Endothelial cell of umbilical vein (primary cell): ENCODE data around the gene FRYL. TPM values are rescaled to one million over a fixed set of nuclear protein-coding genes. Genes with fewer than 3 reads are reported as not detected.

Experiments used
- BruUV-seq: library from RNA; stranded (reverse); fragments of 400-500 nt; replicated peaks from 2 replicates; lab custom pipeline; 2021; lab: Mats Ljungman, UMichigan
- CTCF ChIA-PET: fragments of 300-600, 350-600 bp; sonication (Branson Sonifier 250); formaldehyde crosslinking; loops from one replicate; lab custom pipeline; 2021; ENCODE audit warnings: antibody characterized with exemption, inconsistent platforms; lab: Charles Lee
- POLR2A ChIA-PET: fragments of 300-600, 350-600 bp; sonication (Branson Sonifier 250); formaldehyde crosslinking; loops from one replicate; lab custom pipeline; 2021; ENCODE audit warnings: antibody characterized with exemption, inconsistent platforms; lab: Charles Lee
- DNase-seq: peaks from one replicate; pipeline ENCODE4 v3.0.0-alpha.2; 2011; ENCODE audit warnings: low read depth, low spot score
- FAIRE-seq: peaks from 2 replicates; lab custom pipeline; 2011; peaks lifted over from hg19 to GRCh38; lab: Jason Lieb, UNC
- H2AFZ ChIP-seq: 2 replicates; pipeline ENCODE4 v1.6.0; 2012; ENCODE audit warnings: low read depth, low read length, control low read depth, inconsistent platforms
- H3K27ac ChIP-seq: 2 replicates; pipeline ENCODE4 v1.5.1; 2011; ENCODE audit warnings: low read depth, mild to moderate bottlenecking, control low read depth, low read length, moderate library complexity; ENCODE audit not compliant: insufficient read depth
- H3K27me3 ChIP-seq, 2 experiments: 2 replicates each; pipeline versions ENCODE4 v1.6.0 to v1.6.1; 2011; ENCODE audit warnings: low read length in 2 of 2, mixed read lengths in 1 of 2; ENCODE audit not compliant: control insufficient read depth in 2 of 2, insufficient read depth in 2 of 2
- H3K36me3 ChIP-seq, 2 experiments: 2 replicates in 1 of 2; 3 replicates in 1 of 2; pipeline ENCODE4 v1.5.1; 2011; ENCODE audit warnings: low read length in 2 of 2, mild to moderate bottlenecking in 1 of 2, moderate library complexity in 1 of 2; ENCODE audit not compliant: control insufficient read depth in 2 of 2, insufficient read depth in 2 of 2; ENCODE audit errors: extremely low read depth in 1 of 2
- H3K4me1 ChIP-seq: 3 replicates; pipeline ENCODE4 v1.5.1; 2011; ENCODE audit warnings: mild to moderate bottlenecking, low read length; ENCODE audit not compliant: control insufficient read depth, insufficient read depth; ENCODE audit errors: extremely low read depth
- H3K4me2 ChIP-seq: 2 replicates; pipeline ENCODE4 v1.6.1; 2011; ENCODE audit warnings: low read length, control low read depth, mixed read lengths; ENCODE audit not compliant: insufficient read depth
- H3K4me3 ChIP-seq, 3 experiments: fragments of 200-600 bp in 1 of 3; sonication (generic), shearing (Covaris generic) in 1 of 3; replicated peaks in 1 of 3; 2 replicates each; pipeline ENCODE4 v1.5.1; 2011 to 2016; ENCODE audit warnings: control low read depth in 3 of 3, low read length in 3 of 3, mild to moderate bottlenecking in 2 of 3, inconsistent platforms in 1 of 3, low read depth in 1 of 3, moderate library complexity in 1 of 3; ENCODE audit not compliant: insufficient read depth in 1 of 3
- H3K79me2 ChIP-seq: 2 replicates; pipeline ENCODE4 v1.6.0; 2012; ENCODE audit warnings: low read length, inconsistent platforms; ENCODE audit not compliant: control insufficient read depth, insufficient read depth
- H3K9ac ChIP-seq: replicated peaks from 2 replicates; pipeline ENCODE3; 2011; ENCODE audit warnings: low read length, control low read depth; ENCODE audit not compliant: insufficient read depth; ENCODE audit errors: extremely low read depth
- H3K9me1 ChIP-seq: replicated peaks from 3 replicates; pipeline ENCODE4 v1.6.0; 2011; ENCODE audit warnings: mild to moderate bottlenecking, low read length; ENCODE audit not compliant: control insufficient read depth, insufficient read depth; ENCODE audit errors: extremely low read depth
- H3K9me3 ChIP-seq: replicated peaks from 2 replicates; pipeline ENCODE4 v1.5.1; 2012; ENCODE audit warnings: low read length, inconsistent platforms; ENCODE audit not compliant: control insufficient read depth, insufficient read depth
- H4K20me1 ChIP-seq: replicated peaks from 2 replicates; pipeline ENCODE3; 2011; ENCODE audit warnings: mild to moderate bottlenecking, low read length; ENCODE audit not compliant: control insufficient read depth, insufficient read depth; ENCODE audit errors: extremely low read depth
- CTCF ChIP-seq, 2 donors: IDR thresholded peaks; 1 replicate in 1 of 2; 2 replicates in 1 of 2; pipeline ENCODE4 v1.5.1; 2011; ENCODE audit warnings: low read length in 2 of 2, mild to moderate bottlenecking in 2 of 2, moderate library complexity in 2 of 2, control low read depth in 1 of 2, inconsistent platforms in 1 of 2, low read depth in 1 of 2; ENCODE audit not compliant: insufficient read depth in 1 of 2; ENCODE audit errors: extremely low read depth in 1 of 2
- EZH2 ChIP-seq: IDR thresholded peaks from 2 replicates; pipeline ENCODE4 v1.6.1; 2012; ENCODE audit warnings: borderline replicate concordance, low read depth, mild to moderate bottlenecking, moderate library complexity, low read length, inconsistent platforms; ENCODE audit not compliant: severe bottlenecking
- FOS ChIP-seq: IDR thresholded peaks from 2 replicates; pipeline ENCODE4 v1.6.1; 2011; ENCODE audit warnings: mild to moderate bottlenecking, low read length, moderate library complexity, borderline replicate concordance; ENCODE audit not compliant: insufficient read depth
- GATA2 ChIP-seq: IDR thresholded peaks from 2 replicates; pipeline ENCODE4 v1.7.0; 2011; ENCODE audit warnings: low read depth, mild to moderate bottlenecking, moderate library complexity, mixed read lengths, low read length; ENCODE audit not compliant: insufficient read length, insufficient read depth
- JUN ChIP-seq: IDR thresholded peaks from 2 replicates; pipeline ENCODE4 v1.6.1; 2011; ENCODE audit warnings: borderline replicate concordance, low read depth; ENCODE audit not compliant: insufficient read length, insufficient read depth
- MAX ChIP-seq: IDR thresholded peaks from 2 replicates; pipeline ENCODE4 v1.6.1; 2011; ENCODE audit not compliant: insufficient read depth, insufficient read length
- MYC ChIP-seq: IDR thresholded peaks from one replicate; pipeline ENCODE4 v1.6.1; 2011; ENCODE audit warnings: mild to moderate bottlenecking, low read depth, low read length
- POLR2A ChIP-seq: IDR thresholded peaks from 2 replicates; pipeline ENCODE4 v1.6.1; 2012; ENCODE audit warnings: low read depth, mild to moderate bottlenecking, control low read depth, low read length
- POLR2AphosphoS5 ChIP-seq: IDR thresholded peaks from 2 replicates; pipeline ENCODE4 v1.6.1; 2012; ENCODE audit warnings: low read depth, mild to moderate bottlenecking, control low read depth, low read length, moderate library complexity; ENCODE audit not compliant: insufficient read depth
- dilution Hi-C: fragments of 300-500 bp; cut with MboI; formaldehyde crosslinking; loops from one replicate; pipeline ENCODE4 v1.15.0; 2019; ENCODE audit warnings: low sequenced_read_pairs; ENCODE audit not compliant: extremely low pct_ligation_motif_present
- intact Hi-C: fragments of 100-400 bp; cut with micrococcal nuclease; formaldehyde crosslinking; loops from one replicate; pipeline ENCODE4 v1.10.0; 2022
- polyA plus RNA-seq, 4 experiments: library from polyadenylated mRNA; depleted of rRNA in 3 of 4; stranded (reverse) in 3 of 4; unstranded in 1 of 4; fragments of >200 nt; gene quantifications; 2 replicates each; pipeline versions ENCODE4 v1.2.1 to v1.2.3, GENCODE V29; 2011 to 2012; ENCODE audit warnings: missing spikeins in 1 of 4
- total RNA-seq: library from RNA; stranded (reverse); gene quantifications from 2 replicates; pipeline ENCODE4 v1.2.3, GENCODE V29; 2021

Gene FRYL
- total and polyA plus RNA-seq, 2 donors (not counting 3 experiments of a cell fraction or from before 2014, with no cell fraction given), result 17.0 to 84.9 TPM

GRCh38 chr4:48798117-48798516 lies 18.0 kb upstream of the FRYL start:
- H3K4me1 ChIP-seq, result peaks cover 25% of the 10 kb centered on the region
- TF ChIP-seq POLR2A, result no peak
- no peak for TF ChIP-seq JUN
- TF ChIP-seq FOS, result no peak
- TF ChIP-seq MYC, result no peak
- TF ChIP-seq CTCF (IDR thresholded peaks at IDR 0.05; ENCODE audit: extremely low read depth in 1 of 2, insufficient read depth in 1 of 2, low read depth in 1 of 2, low read length in 2 of 2), result no peak
- TF ChIP-seq EZH2, result no peak
- no peak for TF ChIP-seq MAX
- TF ChIP-seq GATA2, result no peak
- TF ChIP-seq POLR2AphosphoS5, result no peak
- no peak overlapping the region for H3K27ac ChIP-seq
- ChIA-PET CTCF (interaction anchor here (1.3 kb wide), 1 partner anchor 219 kb away, joined by 5 read pairs; no protein-coding TSS in a partner anchor), POLR2A (no interaction called here)
- no peak for FAIRE-seq
- no peak for DNase-seq
- no peak overlapping the region for H3K4me3 ChIP-seq
- no peaks in the 10 kb centered on the region for H4K20me1 ChIP-seq
- H2AFZ ChIP-seq, result no peak overlapping the region
- no peak overlapping the region for H3K4me2 ChIP-seq
- no peak overlapping the region for H3K9ac ChIP-seq
- no peaks in the 10 kb centered on the region for H3K9me3 ChIP-seq
- BruUV-seq, result no TSS peak
- H3K27me3 ChIP-seq, result no peaks in the 10 kb centered on the region
- intact Hi-C loops (no loop called here), dilution Hi-C loops (no loop called here)
- no peaks in the 10 kb centered on the region for H3K36me3 ChIP-seq
- H3K79me2 ChIP-seq, result no peaks in the 10 kb centered on the region
- no peaks in the 10 kb centered on the region for H3K9me1 ChIP-seq
